ENCODE results near the gene NDFIP1.

The NDFIP1 gene

GRCh38 chr5:142119051-142119625 lies 10.6 kb downstream of the NDFIP1 start:
- DNase-seq (ENCODE audit: low spot score) = no peak

GRCh38 chr5:142120247-142120935 lies 11.8 kb downstream of the NDFIP1 start:
- no peak for DNase-seq (ENCODE audit: low spot score)

- no peak for DNase-seq (ENCODE audit: low spot score)
These were observed 13.5 kb downstream of the NDFIP1 start for GRCh38 chr5:142122121-142122520.

- DNase-seq (ENCODE audit: low spot score) = no peak
These were observed 16.8 kb downstream of the NDFIP1 start for GRCh38 chr5:142125378-142125777.

- no peak for DNase-seq (ENCODE audit: low spot score)
These were observed 17.4 kb downstream of the NDFIP1 start for GRCh38 chr5:142125963-142126362.

- DNase-seq (ENCODE audit: low spot score) = no peak
These were observed 20.2 kb downstream of the NDFIP1 start for GRCh38 chr5:142128675-142129208.

GRCh38 chr5:142129446-142130066 lies 21.0 kb downstream of the NDFIP1 start:
- DNase-seq (ENCODE audit: low spot score) = no peak

- DNase-seq (ENCODE audit: low spot score) = no peak
These were observed 22.8 kb downstream of the NDFIP1 start for GRCh38 chr5:142131394-142131793.

- DNase-seq (ENCODE audit: low spot score) = no peak
These were observed 24.3 kb downstream of the NDFIP1 start for GRCh38 chr5:142132916-142133315.

GRCh38 chr5:142133330-142134206 lies 25.0 kb downstream of the NDFIP1 start:
- no peak for DNase-seq (ENCODE audit: low spot score)

- no peak for DNase-seq (ENCODE audit: low spot score)
These were observed 25.9 kb downstream of the NDFIP1 start for GRCh38 chr5:142134331-142135010.

GRCh38 chr5:142141463-142141862 lies 32.9 kb downstream of the NDFIP1 start:
- DNase-seq (ENCODE audit: low spot score) = no peak

GRCh38 chr5:142143878-142144277 lies 35.3 kb downstream of the NDFIP1 start:
- DNase-seq (ENCODE audit: low spot score) = peak; percentile 29

- peak; percentile 58 for DNase-seq (ENCODE audit: low spot score)
These were observed 36.7 kb downstream of the NDFIP1 start for GRCh38 chr5:142145106-142145900.

GRCh38 chr5:142149363-142149762 lies 40.8 kb downstream of the NDFIP1 start:
- no peak for DNase-seq (ENCODE audit: low spot score)

- DNase-seq (ENCODE audit: low spot score) = no peak
These were observed 41.9 kb downstream of the NDFIP1 start for GRCh38 chr5:142150431-142150830.

- peak; percentile 31 for DNase-seq (ENCODE audit: low spot score)
These were observed 43.1 kb downstream of the NDFIP1 start for GRCh38 chr5:142151436-142152383.

- DNase-seq (ENCODE audit: low spot score) = no peak
These were observed 43.8 kb downstream of the NDFIP1 start for GRCh38 chr5:142152384-142152732.

- DNase-seq (ENCODE audit: low spot score) = no peak
These were observed 45.3 kb downstream of the NDFIP1 start for GRCh38 chr5:142153674-142154448.
